Measurements from ENCODE around the gene ZMYND15.

DNA sequence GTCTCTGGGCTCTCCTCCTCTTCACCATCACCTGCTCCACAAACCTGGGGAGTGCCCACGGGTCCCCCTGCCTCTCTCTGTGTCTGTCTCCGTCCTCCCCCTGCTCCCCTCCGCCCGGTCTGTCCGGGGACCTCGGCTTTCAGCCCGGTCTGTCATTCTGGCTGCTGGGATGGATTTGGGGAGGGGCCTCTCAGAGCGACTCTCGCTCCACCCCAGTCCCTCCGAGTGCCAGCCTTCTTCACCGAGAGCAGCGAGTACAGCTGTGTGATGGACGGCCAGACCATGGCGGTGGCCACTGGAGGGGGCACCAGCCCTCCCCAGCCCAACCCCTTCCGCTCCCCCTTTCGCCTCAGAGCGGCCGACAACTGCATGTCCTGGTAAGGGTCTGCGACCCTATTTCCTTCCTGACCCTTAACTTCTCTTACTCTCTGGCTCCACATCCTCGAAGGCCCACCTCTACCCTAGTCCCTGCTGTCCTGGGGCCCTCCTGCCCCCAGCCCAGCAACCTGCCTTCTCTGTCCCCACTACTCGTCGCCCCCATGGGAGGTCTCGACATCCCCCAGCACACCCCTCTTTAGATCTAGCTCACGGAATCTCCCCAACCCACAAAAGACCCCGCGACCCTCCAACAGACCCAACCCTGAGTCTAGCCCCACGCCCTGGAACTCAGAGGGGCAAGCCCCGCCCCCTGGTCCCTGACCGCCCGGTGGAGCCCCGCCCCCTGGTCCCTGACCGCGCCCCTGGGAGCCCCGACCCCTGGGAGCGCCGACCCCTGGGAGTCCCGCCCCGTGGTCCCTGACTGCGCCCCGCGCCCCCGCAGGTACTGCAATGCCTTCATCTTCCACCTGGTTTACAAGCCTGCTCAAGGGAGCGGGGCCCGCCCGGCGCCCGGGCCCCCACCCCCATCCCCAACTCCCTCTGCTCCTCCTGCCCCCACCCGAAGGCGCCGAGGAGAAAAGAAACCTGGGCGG lies 5.7 kb downstream of the ZMYND15 start:
- no peak for TF ChIP-seq GABPA (IDR thresholded peaks at IDR 0.05; ENCODE audit: low read depth)
- TF ChIP-seq CTCF (IDR thresholded peaks at IDR 0.05; ENCODE audit: insufficient read depth, low read length): no peak
- TF ChIP-seq POLR2AphosphoS5 (IDR thresholded peaks at IDR 0.05; ENCODE audit: low read depth): no peak
